Upper lobe of left lung (tissue), 4 donors: Measurements from ENCODE around the gene TMEM114.

Experiments
- CTCF ChIP-seq, 6 experiments: fragments of 450-650 bp in 4 of 6; fragments of 200-600 bp in 2 of 6; sonication (generic) in 2 of 6; IDR thresholded peaks; one replicate each; pipeline ENCODE4 v1.5.1; 2016 to 2019; ENCODE audit warnings: antibody characterized with exemption in 6 of 6
- EP300 ChIP-seq, 4 donors: sonication (generic); formaldehyde crosslinking; IDR thresholded peaks; one replicate each; pipeline ENCODE4 v1.5.1; 2017; ENCODE audit warnings: antibody characterized with exemption in 4 of 4, control low read depth in 2 of 4
- POLR2A ChIP-seq, 4 donors: fragments of 450-650 bp; IDR thresholded peaks; one replicate each; pipeline ENCODE4 v1.5.1; 2016 to 2017; ENCODE audit warnings: antibody characterized with exemption in 4 of 4, mild to moderate bottlenecking in 2 of 4
- POLR2AphosphoS5 ChIP-seq, 2 donors: sonication (generic); formaldehyde crosslinking; IDR thresholded peaks; one replicate each; pipeline ENCODE4 v1.5.1; 2017; ENCODE audit warnings: antibody characterized with exemption in 2 of 2

GRCh38 chr16:8554022-8554421 lies 36.3 kb downstream of the TMEM114 start:
- TF ChIP-seq EP300 (IDR thresholded peaks at IDR 0.05) (no peak), CTCF (IDR thresholded peaks at IDR 0.05) (no peak), POLR2A (IDR thresholded peaks at IDR 0.05) (no peak), POLR2AphosphoS5 (IDR thresholded peaks at IDR 0.05) (no peak)
